HCT116 (cell line): Measurements from ENCODE around the gene GPRIN2. TPM values are rescaled to one million over a fixed set of nuclear protein-coding genes. Genes with fewer than 3 reads are reported as not detected.

Experiments
- ATAC-seq: fragments of 200-7000 bp; cut with Tn5 transposase; 2 replicates; pipeline ENCODE4 v1.9.1; 2020; ENCODE audit warnings: mild to moderate bottlenecking, moderate library complexity
- BruUV-seq: library from RNA; stranded (reverse); fragments of 400-500 nt; replicated peaks from 2 replicates; lab custom pipeline; 2021; lab: Mats Ljungman, UMichigan
- CTCF ChIA-PET: fragments of 300-600 bp; sonication (Branson Sonifier 250); formaldehyde crosslinking; loops from one replicate; lab custom pipeline; 2021; ENCODE audit warnings: antibody characterized with exemption; lab: Charles Lee
- POLR2A ChIA-PET: fragments of 300-600, 350-600 bp; sonication (Branson Sonifier 250); formaldehyde crosslinking; loops from one replicate; lab custom pipeline; 2021; ENCODE audit warnings: antibody characterized with exemption; lab: Charles Lee
- RAD21 ChIA-PET, 2 experiments: fragments of 300-600 bp; sonication (Branson Sonifier 250); formaldehyde crosslinking; loops; one replicate each; lab custom pipeline; 2023; ENCODE audit warnings: low total read pairs in 2 of 2; ENCODE audit not compliant: uncharacterized antibody in 2 of 2, unreplicated experiment in 2 of 2, low non-redundant PET in 1 of 2; lab: Charles Lee
- DNase-seq: peaks from one replicate; pipeline ENCODE4 v3.0.0-alpha.2; 2010; ENCODE audit warnings: low read depth, low spot score
- H2AFZ ChIP-seq: fragments of 200-600 bp; shearing (Covaris generic), sonication (generic); 2 replicates; pipeline ENCODE4 v1.6.1; 2017; ENCODE audit warnings: low read depth, mixed run types, mixed read lengths, antibody characterized with exemption, low read length; ENCODE audit not compliant: poor library complexity, severe bottlenecking
- H3K27ac ChIP-seq: 2 replicates; pipeline ENCODE4 v1.5.1; 2012; ENCODE audit warnings: low read depth, low read length
- H3K27me3 ChIP-seq: fragments of 200-600 bp; sonication (generic); 2 replicates; pipeline ENCODE4 v1.6.1; 2016; ENCODE audit warnings: mixed run types, low read length, mixed read lengths; ENCODE audit not compliant: insufficient read depth
- H3K36me3 ChIP-seq, 2 experiments: fragments of 200-500 bp in 1 of 2; fragments of 200-600 bp in 1 of 2; sonication (Bioruptor generic) in 1 of 2; sonication (generic) in 1 of 2; 2 replicates each; pipeline versions ENCODE4 v1.5.1 to v1.6.1; 2014 to 2016; ENCODE audit warnings: low read length in 2 of 2, inconsistent platforms in 1 of 2, mixed read lengths in 1 of 2, mixed run types in 1 of 2; ENCODE audit not compliant: insufficient read depth in 2 of 2, control insufficient read depth in 1 of 2
- H3K4me1 ChIP-seq, 2 experiments: fragments of 200-600 bp in 1 of 2; sonication (generic) in 1 of 2; 2 replicates each; pipeline versions ENCODE4 v1.5.1 to v1.6.1; 2012 to 2017; ENCODE audit warnings: low read length in 2 of 2, inconsistent platforms in 1 of 2, mild to moderate bottlenecking in 1 of 2, mixed read lengths in 1 of 2, mixed run types in 1 of 2, moderate library complexity in 1 of 2; ENCODE audit not compliant: insufficient read depth in 2 of 2, control insufficient read depth in 1 of 2
- H3K4me2 ChIP-seq: fragments of 200-600 bp; sonication (generic); 2 replicates; pipeline ENCODE4 v1.6.1; 2017; ENCODE audit warnings: mixed run types, low read length, mixed read lengths
- H3K4me3 ChIP-seq, 2 experiments: fragments of 200-600 bp in 1 of 2; sonication (generic) in 1 of 2; replicated peaks in 1 of 2; 2 replicates each; pipeline ENCODE4 v1.5.1; 2011 to 2016; ENCODE audit warnings: low read length in 2 of 2, control low read depth in 1 of 2, low read depth in 1 of 2, mild to moderate bottlenecking in 1 of 2, mixed read lengths in 1 of 2, mixed run types in 1 of 2
- H3K79me2 ChIP-seq: fragments of 200-600 bp; sonication (generic); 2 replicates; pipeline ENCODE4 v1.6.1; 2017; ENCODE audit warnings: mild to moderate bottlenecking, mixed run types, low read length, moderate library complexity, mixed read lengths; ENCODE audit not compliant: insufficient read depth
- H3K9ac ChIP-seq: fragments of 200-600 bp; sonication (generic); 2 replicates; pipeline ENCODE4 v1.6.1; 2016; ENCODE audit warnings: low read length, mixed read lengths
- H3K9me2 ChIP-seq: fragments of 200-600 bp; sonication (generic), shearing (Covaris generic); 2 replicates; pipeline ENCODE4 v1.6.1; 2017; ENCODE audit warnings: mixed run types, mild to moderate bottlenecking, moderate library complexity; ENCODE audit not compliant: insufficient read depth
- H3K9me3 ChIP-seq, 2 experiments: fragments of 200-500 bp in 1 of 2; fragments of 200-600 bp in 1 of 2; sonication (Bioruptor generic) in 1 of 2; sonication (generic) in 1 of 2; 2 replicates each; pipeline ENCODE4 v1.6.1; 2014 to 2017; ENCODE audit warnings: low read length in 2 of 2, mixed read lengths in 2 of 2, inconsistent platforms in 1 of 2, low read depth in 1 of 2, mild to moderate bottlenecking in 1 of 2, mixed run types in 1 of 2, moderate library complexity in 1 of 2; ENCODE audit not compliant: control insufficient read depth in 1 of 2, insufficient read depth in 1 of 2
- H4K20me1 ChIP-seq: fragments of 200-600 bp; sonication (generic), shearing (Covaris generic); 2 replicates; pipeline ENCODE4 v1.6.1; 2017; ENCODE audit warnings: mixed run types, mild to moderate bottlenecking, moderate library complexity; ENCODE audit not compliant: insufficient read depth
- ATF3 ChIP-seq: IDR thresholded peaks from 2 replicates; pipeline ENCODE4 v1.6.1; 2012
- CBX3 ChIP-seq: IDR thresholded peaks from 2 replicates; pipeline ENCODE4 v1.6.1; 2012; ENCODE audit warnings: low read depth
- CEBPB ChIP-seq: IDR thresholded peaks from 2 replicates; pipeline ENCODE4 v1.6.1; 2012; ENCODE audit warnings: low read depth
- CTCF ChIP-seq, 3 experiments: fragments of 200-600 bp in 1 of 3; sonication (generic) in 1 of 3; IDR thresholded peaks in 2 of 3; conservative IDR thresholded peaks in 1 of 3; 2 replicates each; pipeline ENCODE4 v1.5.1; 2012 to 2017; ENCODE audit warnings: low read depth in 2 of 3, low read length in 2 of 3, antibody characterized with exemption in 1 of 3, borderline replicate concordance in 1 of 3, control low read depth in 1 of 3, mild to moderate bottlenecking in 1 of 3, mixed read lengths in 1 of 3, mixed run types in 1 of 3, moderate library complexity in 1 of 3; ENCODE audit not compliant: insufficient read depth in 1 of 3
- EGR1 ChIP-seq: IDR thresholded peaks from 2 replicates; pipeline ENCODE4 v1.6.1; 2012; ENCODE audit warnings: low read depth
- ELF1 ChIP-seq: IDR thresholded peaks from 2 replicates; pipeline ENCODE4 v1.6.1; 2012; ENCODE audit warnings: low read depth, borderline replicate concordance
- EZH2 ChIP-seq: fragments of 200-600 bp; sonication (generic); IDR thresholded peaks from 2 replicates; pipeline ENCODE4 v1.6.1; 2017; ENCODE audit warnings: antibody characterized with exemption, mixed run types
- EZH2phosphoT487 ChIP-seq: fragments of 200-600 bp; IDR thresholded peaks from 2 replicates; pipeline ENCODE4 v1.6.1; 2018; ENCODE audit warnings: antibody characterized with exemption, borderline replicate concordance
- FOSL1 ChIP-seq: IDR thresholded peaks from 2 replicates; pipeline ENCODE4 v1.6.1; 2012; ENCODE audit warnings: low read depth
- MAX ChIP-seq: IDR thresholded peaks from 2 replicates; pipeline ENCODE4 v1.6.1; 2012
- POLR2AphosphoS5 ChIP-seq: IDR thresholded peaks from 2 replicates; pipeline ENCODE4 v1.6.1; 2011; ENCODE audit warnings: mild to moderate bottlenecking, low read depth, low read length, moderate library complexity
- RAD21 ChIP-seq: IDR thresholded peaks from 2 replicates; pipeline ENCODE4 v1.6.1; 2012; ENCODE audit warnings: low read depth, mild to moderate bottlenecking
- REST ChIP-seq: IDR thresholded peaks from 2 replicates; pipeline ENCODE4 v1.6.1; 2012; ENCODE audit warnings: low read depth
- SP1 ChIP-seq: IDR thresholded peaks from 2 replicates; pipeline ENCODE4 v1.6.1; 2012; ENCODE audit warnings: low read depth
- SRF ChIP-seq: IDR thresholded peaks from 2 replicates; pipeline ENCODE4 v1.6.1; 2012; ENCODE audit warnings: low read depth
- TCF7L2 ChIP-seq: IDR thresholded peaks from 2 replicates; pipeline ENCODE4 v1.7.0; 2011; ENCODE audit warnings: borderline replicate concordance, inconsistent platforms; ENCODE audit not compliant: insufficient read depth, insufficient read length; ENCODE audit errors: extremely low read depth
- YY1 ChIP-seq: IDR thresholded peaks from 2 replicates; pipeline ENCODE4 v1.6.1; 2011; ENCODE audit warnings: low read length, low read depth, moderate library complexity, mild to moderate bottlenecking; ENCODE audit not compliant: insufficient replicate concordance; ENCODE audit errors: extremely low read depth
- ZBTB33 ChIP-seq: IDR thresholded peaks from 2 replicates; pipeline ENCODE4 v1.6.1; 2011; ENCODE audit warnings: mild to moderate bottlenecking, low read length, moderate library complexity; ENCODE audit not compliant: insufficient replicate concordance; ENCODE audit errors: extremely low read depth
- ZFX ChIP-seq: fragments of 450-650 bp; IDR thresholded peaks from 2 replicates; pipeline ENCODE4 v1.6.1; 2017
- intact Hi-C: fragments of 100-400 bp; cut with micrococcal nuclease; formaldehyde crosslinking; loops from 2 replicates; pipeline ENCODE4 v1.10.0; 2022
- total RNA-seq: library from RNA; stranded (reverse); gene quantifications from one replicate; pipeline ENCODE4 v1.2.1, GENCODE V29; 2021; ENCODE audit not compliant: unreplicated experiment

Gene GPRIN2
- total RNA-seq, 1 experiment from 2014 or later = 1.7 TPM

GRCh38 chr10:46539596-46540411 lies 16.7 kb downstream of the GPRIN2 start:
- Histone ChIP-seq H3K4me2 (no peak overlapping the region), H3K9me2 (no peaks in the 10 kb centered on the region), H3K79me2 (no peaks in the 10 kb centered on the region), H2AFZ (no peak overlapping the region), H3K4me3 (no peak overlapping the region), H3K9ac (no peak overlapping the region), H4K20me1 (no peaks in the 10 kb centered on the region), H3K36me3 (no peaks in the 10 kb centered on the region), H3K27me3 (no peaks in the 10 kb centered on the region), H3K4me1 (no peaks in the 10 kb centered on the region), H3K9me3 (no peaks in the 10 kb centered on the region), H3K27ac (no peak overlapping the region)
- intact Hi-C loops = no loop called here
- CTCF ChIA-PET = interaction anchor here (1.0 to 1.4 kb wide), 2 partner anchors 9 to 10 kb away, joined by 3 read pairs; no protein-coding TSS in a partner anchor
- ATAC-seq (no peak), DNase-seq (no peak)
- POLR2A ChIA-PET = no interaction called here
- TF ChIP-seq YY1 = no peak
- no peak for TF ChIP-seq RAD21
- TF ChIP-seq CBX3 = no peak
- TF ChIP-seq SP1 = no peak
- no peak for TF ChIP-seq POLR2AphosphoS5
- TF ChIP-seq EZH2 = no peak
- no peak for TF ChIP-seq MAX
- no peak for TF ChIP-seq EZH2phosphoT487
- no peak for TF ChIP-seq CTCF (IDR thresholded peaks at IDR 0.05 in 2 of 3, conservative IDR thresholded peaks at IDR 0.05 in 1 of 3; ENCODE audit: borderline replicate concordance in 1 of 3, insufficient read depth in 1 of 3, low read depth in 2 of 3, low read length in 2 of 3)
- no peak for TF ChIP-seq ELF1
- no peak for TF ChIP-seq SRF
- no peak for TF ChIP-seq ATF3
- TF ChIP-seq REST = no peak
- no peak for TF ChIP-seq CEBPB
- TF ChIP-seq ZFX = no peak
- TF ChIP-seq FOSL1 = no peak
- TF ChIP-seq TCF7L2 = no peak
- TF ChIP-seq EGR1 = no peak
- TF ChIP-seq ZBTB33 = no peak
- RAD21 ChIA-PET = no interaction called here
- BruUV-seq = no TSS peak
